H9 (cell line): ENCODE data around the gene GALNT5. TPM values are rescaled to one million over a fixed set of nuclear protein-coding genes. Genes with fewer than 3 reads are reported as not detected.

Experiments
- DNase-seq: peaks from one replicate; pipeline ENCODE4 v3.0.0-alpha.2; 2017
- H2AFZ ChIP-seq: one replicate; pipeline ENCODE4 v1.6.1; 2013; ENCODE audit warnings: mild to moderate bottlenecking, low read length, control low read depth, moderate library complexity
- H2AK5ac ChIP-seq: 2 replicates; pipeline ENCODE4 v1.6.1; 2013; ENCODE audit warnings: low read length, control low read depth, mixed read lengths; ENCODE audit not compliant: insufficient read length
- H2BK120ac ChIP-seq: one replicate; pipeline ENCODE4 v1.6.1; 2013; ENCODE audit warnings: low read depth, mild to moderate bottlenecking, low read length, control low read depth, inconsistent platforms; ENCODE audit not compliant: poor library complexity, severe bottlenecking
- H2BK12ac ChIP-seq: 2 replicates; pipeline ENCODE4 v1.6.1; 2013; ENCODE audit warnings: low read length, control low read depth, mixed read lengths, low read depth; ENCODE audit not compliant: insufficient read length
- H2BK15ac ChIP-seq: 2 replicates; pipeline ENCODE4 v1.6.1; 2013; ENCODE audit warnings: low read depth, low read length, control low read depth
- H2BK20ac ChIP-seq: one replicate; pipeline ENCODE4 v1.6.1; 2013; ENCODE audit warnings: low read depth, mild to moderate bottlenecking, low read length, control low read depth, inconsistent platforms; ENCODE audit not compliant: poor library complexity, severe bottlenecking
- H2BK5ac ChIP-seq: 2 replicates; pipeline ENCODE4 v1.6.1; 2013; ENCODE audit warnings: low read length, control low read depth, mixed read lengths; ENCODE audit not compliant: insufficient read length
- H3K14ac ChIP-seq: 2 replicates; pipeline ENCODE4 v1.6.1; 2013; ENCODE audit warnings: low read length, control low read depth; ENCODE audit not compliant: insufficient read depth
- H3K18ac ChIP-seq: 2 replicates; pipeline ENCODE4 v1.6.1; 2013; ENCODE audit warnings: low read depth, mild to moderate bottlenecking, mixed read lengths, low read length, control low read depth; ENCODE audit not compliant: insufficient read length
- H3K23ac ChIP-seq: 2 replicates; pipeline ENCODE4 v1.6.1; 2013; ENCODE audit warnings: low read length, control low read depth, mixed read lengths, low read depth; ENCODE audit not compliant: insufficient read length
- H3K23me2 ChIP-seq: 2 replicates; pipeline ENCODE4 v1.6.1; 2013; ENCODE audit warnings: low read depth, mild to moderate bottlenecking, mixed read lengths, low read length, control low read depth; ENCODE audit not compliant: insufficient read length, poor library complexity, severe bottlenecking
- H3K27ac ChIP-seq: 2 replicates; pipeline ENCODE4 v1.5.1; 2013; ENCODE audit warnings: low read length, control low read depth, mixed read lengths, low read depth; ENCODE audit not compliant: insufficient read length
- H3K27me3 ChIP-seq: 2 replicates; pipeline ENCODE4 v1.6.1; 2013; ENCODE audit warnings: low read length, control low read depth, inconsistent platforms; ENCODE audit not compliant: insufficient read depth
- H3K4ac ChIP-seq: 2 replicates; pipeline ENCODE4 v1.6.1; 2013; ENCODE audit warnings: low read depth, mild to moderate bottlenecking, control low read depth, inconsistent platforms, low read length, moderate library complexity
- H3K4me1 ChIP-seq: 2 replicates; pipeline ENCODE4 v1.6.1; 2013; ENCODE audit warnings: low read length, control low read depth, inconsistent platforms; ENCODE audit not compliant: insufficient read depth
- H3K4me2 ChIP-seq: 2 replicates; pipeline ENCODE4 v1.6.1; 2013; ENCODE audit warnings: low read length, control low read depth, mixed read lengths; ENCODE audit not compliant: insufficient read length, insufficient read depth
- H3K56ac ChIP-seq: 2 replicates; pipeline ENCODE4 v1.6.1; 2013; ENCODE audit warnings: low read depth, mild to moderate bottlenecking, mixed read lengths, low read length, control low read depth; ENCODE audit not compliant: insufficient read length
- H3K79me1 ChIP-seq: 2 replicates; pipeline ENCODE4 v1.6.1; 2013; ENCODE audit warnings: low read depth, mild to moderate bottlenecking, moderate library complexity, low read length, control low read depth, inconsistent platforms; ENCODE audit not compliant: insufficient read depth, poor library complexity, severe bottlenecking
- H3K79me2 ChIP-seq: 2 replicates; pipeline ENCODE4 v1.6.1; 2013; ENCODE audit warnings: low read length, control low read depth, inconsistent platforms; ENCODE audit not compliant: insufficient read depth
- H3K9ac ChIP-seq: 2 replicates; pipeline ENCODE4 v1.6.1; 2013; ENCODE audit warnings: low read length, control low read depth, mixed read lengths; ENCODE audit not compliant: insufficient read length; ENCODE audit errors: extremely low read depth
- H3K9me3 ChIP-seq: one replicate; pipeline ENCODE4 v1.6.1; 2013; ENCODE audit warnings: low read depth, low read length, inconsistent platforms; ENCODE audit not compliant: control insufficient read depth
- H3T11ph ChIP-seq: one replicate; pipeline ENCODE4 v1.6.1; 2013; ENCODE audit warnings: mild to moderate bottlenecking, low read length, control low read depth, inconsistent platforms
- H4K20me1 ChIP-seq: one replicate; pipeline ENCODE4 v1.6.1; 2013; ENCODE audit not compliant: control insufficient read depth, insufficient read length, insufficient read depth
- H4K5ac ChIP-seq: 2 replicates; pipeline ENCODE4 v1.6.1; 2013; ENCODE audit warnings: low read depth, mild to moderate bottlenecking, mixed read lengths, low read length, control low read depth; ENCODE audit not compliant: insufficient read length
- H4K8ac ChIP-seq: replicated peaks from 2 replicates; pipeline ENCODE4 v1.6.1; 2013; ENCODE audit warnings: low read length, control low read depth, mixed read lengths, low read depth; ENCODE audit not compliant: insufficient read length
- H4K91ac ChIP-seq: 2 replicates; pipeline ENCODE4 v1.6.1; 2013; ENCODE audit warnings: low read depth, mild to moderate bottlenecking, moderate library complexity, mixed read lengths, low read length, control low read depth; ENCODE audit not compliant: insufficient read length
- H3K27ac Mint-ChIP-seq, 3 experiments: 2 replicates in 2 of 3; 3 replicates in 1 of 3; pipeline ENCODE4 v1.8.0; 2020 to 2021; ENCODE audit warnings: mixed read lengths in 3 of 3, mild to moderate bottlenecking in 1 of 3, moderate library complexity in 1 of 3
- H3K27me3 Mint-ChIP-seq: 2 replicates; pipeline ENCODE4 v1.8.0; 2021; ENCODE audit warnings: low read depth, mild to moderate bottlenecking, moderate library complexity, mixed read lengths
- H3K36me3 Mint-ChIP-seq, 3 experiments: 2 replicates in 2 of 3; 3 replicates in 1 of 3; pipeline ENCODE4 v1.8.0; 2020 to 2021; ENCODE audit warnings: low read depth in 3 of 3, mixed read lengths in 3 of 3; ENCODE audit not compliant: insufficient read depth in 1 of 3
- H3K4me1 Mint-ChIP-seq, 2 experiments: 2 replicates each; pipeline ENCODE4 v1.8.0; 2020; ENCODE audit warnings: mixed read lengths in 2 of 2
- H3K4me3 Mint-ChIP-seq, 2 experiments: 2 replicates in 1 of 2; 3 replicates in 1 of 2; pipeline ENCODE4 v1.8.0; 2020 to 2021; ENCODE audit warnings: mild to moderate bottlenecking in 2 of 2, mixed read lengths in 2 of 2, moderate library complexity in 1 of 2
- H3K9me3 Mint-ChIP-seq, 2 experiments: 2 replicates in 1 of 2; 3 replicates in 1 of 2; pipeline ENCODE4 v1.8.0; 2020; ENCODE audit warnings: mild to moderate bottlenecking in 2 of 2, mixed read lengths in 2 of 2, moderate library complexity in 1 of 2
- WGBS: extraction: QIAGEN DNeasy Blood & Tissue Kit; methylation state at CpG from one replicate; pipeline ENCODE4 v1.1.7; 2013; ENCODE audit warnings: missing lambda C conversion rate, low lambda C conversion rate, mixed read lengths; ENCODE audit not compliant: insufficient read length; ENCODE audit errors: extremely low coverage; 5-methylcytosine and 5-hydroxymethylcytosine counted together
- total RNA-seq: library from RNA; stranded (reverse); gene quantifications from 2 replicates; pipeline ENCODE4 v1.2.1, GENCODE V29; 2021
- TF ChIP-seq, protein P1 (sequence below): fragments of 200-600 bp; sonication (generic); conservative IDR thresholded peaks from 3 replicates; pipeline ENCODE4 v1.8.0; 2021; ENCODE audit warnings: antibody characterized with exemption, mild to moderate bottlenecking

GALNT5 gene
- total RNA-seq, 1 experiment from 2014 or later, result 0.17 TPM

DNA sequence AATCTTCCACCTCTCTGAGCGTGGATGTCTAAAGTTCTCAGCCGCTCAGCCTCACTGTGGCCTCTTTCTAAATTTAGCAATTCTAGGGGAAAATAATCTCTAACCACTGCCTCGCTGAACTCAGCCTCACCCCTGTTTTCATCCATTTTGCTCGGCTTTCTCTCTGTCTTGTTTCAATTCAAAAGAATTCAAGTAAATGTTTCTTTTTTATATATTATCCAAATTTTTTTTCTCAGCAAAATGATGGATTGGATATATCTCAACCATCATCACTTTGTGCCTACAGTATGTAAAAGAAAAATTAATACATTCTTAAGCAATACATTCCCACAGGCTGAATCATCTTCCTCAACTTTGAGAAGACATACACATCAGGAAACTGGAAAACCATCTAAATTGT lies 24.0 kb upstream of the GALNT5 start:
- H3K79me2 ChIP-seq, result no peaks in the 10 kb centered on the region
- no peak overlapping the region for H4K91ac ChIP-seq
- no peak overlapping the region for H2BK12ac ChIP-seq
- Mint-ChIP-seq H3K27me3 (no peaks in the 10 kb centered on the region), H3K36me3 (0 out of 7 replicates have a peak, but pooled peaks cover 0 to 2% (median 0%) of the 10 kb centered on the region in 3 experiments), H3K27ac (no peak overlapping the region), H3K4me3 (no peak overlapping the region), H3K9me3 (no peaks in the 10 kb centered on the region; a peak in 1 of 5 replicates), H3K4me1 (no peaks in the 10 kb centered on the region)
- H2AK5ac ChIP-seq, result no peak overlapping the region
- H2BK20ac ChIP-seq, result no peak overlapping the region
- no peak overlapping the region for H4K5ac ChIP-seq
- no peak for DNase-seq
- no peak overlapping the region for H2BK15ac ChIP-seq
- no peaks in the 10 kb centered on the region for H3K4me1 ChIP-seq
- TF ChIP-seq, protein P1, sequence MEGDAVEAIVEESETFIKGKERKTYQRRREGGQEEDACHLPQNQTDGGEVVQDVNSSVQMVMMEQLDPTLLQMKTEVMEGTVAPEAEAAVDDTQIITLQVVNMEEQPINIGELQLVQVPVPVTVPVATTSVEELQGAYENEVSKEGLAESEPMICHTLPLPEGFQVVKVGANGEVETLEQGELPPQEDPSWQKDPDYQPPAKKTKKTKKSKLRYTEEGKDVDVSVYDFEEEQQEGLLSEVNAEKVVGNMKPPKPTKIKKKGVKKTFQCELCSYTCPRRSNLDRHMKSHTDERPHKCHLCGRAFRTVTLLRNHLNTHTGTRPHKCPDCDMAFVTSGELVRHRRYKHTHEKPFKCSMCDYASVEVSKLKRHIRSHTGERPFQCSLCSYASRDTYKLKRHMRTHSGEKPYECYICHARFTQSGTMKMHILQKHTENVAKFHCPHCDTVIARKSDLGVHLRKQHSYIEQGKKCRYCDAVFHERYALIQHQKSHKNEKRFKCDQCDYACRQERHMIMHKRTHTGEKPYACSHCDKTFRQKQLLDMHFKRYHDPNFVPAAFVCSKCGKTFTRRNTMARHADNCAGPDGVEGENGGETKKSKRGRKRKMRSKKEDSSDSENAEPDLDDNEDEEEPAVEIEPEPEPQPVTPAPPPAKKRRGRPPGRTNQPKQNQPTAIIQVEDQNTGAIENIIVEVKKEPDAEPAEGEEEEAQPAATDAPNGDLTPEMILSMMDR, result no peak
- H3K4ac ChIP-seq, result no peak overlapping the region
- no CpG with 5 or more reads among the region's 4 CpGs for WGBS
- no peak overlapping the region for H2AFZ ChIP-seq
- H4K8ac ChIP-seq, result no peak overlapping the region
- H3K9me3 ChIP-seq, result no peaks in the 10 kb centered on the region
- no peak overlapping the region for H3K9ac ChIP-seq
- H3K23ac ChIP-seq, result no peak overlapping the region
- no peak overlapping the region for H3K4me2 ChIP-seq
- no peaks in the 10 kb centered on the region for H3K27me3 ChIP-seq
- no peak overlapping the region for H3K14ac ChIP-seq
- H3K18ac ChIP-seq, result no peak overlapping the region
- H2BK5ac ChIP-seq, result no peak overlapping the region
- no peak overlapping the region for H3K56ac ChIP-seq
- H3K27ac ChIP-seq, result no peak overlapping the region
- no peaks in the 10 kb centered on the region for H3K79me1 ChIP-seq
- no peak overlapping the region for H2BK120ac ChIP-seq
- no peaks in the 10 kb centered on the region for H3K23me2 ChIP-seq
- no peaks in the 10 kb centered on the region for H4K20me1 ChIP-seq
- H3T11ph ChIP-seq, result no peak overlapping the region
